Fibroblast of mammary gland (primary cell): ENCODE data around the gene TBC1D2.
"Not testable (repeated sequence)": the region's sequence is repeated elsewhere in the genome, so short reads cannot be mapped to it uniquely, and the experiment has no call there.

Experiments used
- DNase-seq: peaks from one replicate; pipeline ENCODE4 v3.0.0-alpha.2; 2010; ENCODE audit warnings: low read depth
- H3K4me3 ChIP-seq: 2 replicates; pipeline ENCODE4 v1.5.1; 2011; ENCODE audit warnings: low read depth, mild to moderate bottlenecking, low read length, moderate library complexity; ENCODE audit not compliant: control insufficient read depth
- CTCF ChIP-seq: conservative IDR thresholded peaks from 2 replicates; pipeline ENCODE4 v1.5.1; 2011; ENCODE audit warnings: low read depth, low read length, inconsistent platforms; ENCODE audit not compliant: control insufficient read depth, insufficient read depth

Gene TBC1D2

GRCh38 chr9:98285446-98285845, 30.0 kb upstream of the TBC1D2 start:
- DNase-seq, result no peak
- no peak overlapping the region for H3K4me3 ChIP-seq
- no peak for TF ChIP-seq CTCF

GRCh38 chr9:98284754-98285153, 29.3 kb upstream of the TBC1D2 start:
- TF ChIP-seq CTCF, result no peak
- no peak overlapping the region for H3K4me3 ChIP-seq
- DNase-seq, result no peak

GRCh38 chr9:98283143-98283542, 27.7 kb upstream of the TBC1D2 start:
- not testable (repeated sequence) for H3K4me3 ChIP-seq, DNase-seq

- TF ChIP-seq CTCF, result no peak
- DNase-seq, result no peak
Measured at GRCh38 chr9:98281281-98281680, 25.8 kb upstream of the TBC1D2 start.

GRCh38 chr9:98280574-98280973, 25.1 kb upstream of the TBC1D2 start:
- TF ChIP-seq CTCF, result no peak
- no peak for DNase-seq

More at GRCh38 chr9:98281281-98281680, 25.8 kb upstream of the TBC1D2 start:
- H3K4me3 ChIP-seq, result no peak overlapping the region

GRCh38 chr9:98280162-98280561, 24.7 kb upstream of the TBC1D2 start:
- no peak for TF ChIP-seq CTCF
- DNase-seq, result no peak
- no peak overlapping the region for H3K4me3 ChIP-seq

More at GRCh38 chr9:98280574-98280973, 25.1 kb upstream of the TBC1D2 start:
- no peak overlapping the region for H3K4me3 ChIP-seq

GRCh38 chr9:98276907-98277469, 21.5 kb upstream of the TBC1D2 start:
- TF ChIP-seq CTCF, result no peak
- no peak overlapping the region for H3K4me3 ChIP-seq
- DNase-seq, result no peak
